Endothelial cell of umbilical vein (primary cell): Measurements from ENCODE around the gene ALPK1. TPM values are rescaled to one million over a fixed set of nuclear protein-coding genes. Genes with fewer than 3 reads are reported as not detected.

ENCODE experiments used
- BruUV-seq: library from RNA; stranded (reverse); fragments of 400-500 nt; replicated peaks from 2 replicates; lab custom pipeline; 2021; lab: Mats Ljungman, UMichigan
- CTCF ChIA-PET: fragments of 300-600, 350-600 bp; sonication (Branson Sonifier 250); formaldehyde crosslinking; loops from one replicate; lab custom pipeline; 2021; ENCODE audit warnings: antibody characterized with exemption, inconsistent platforms; lab: Charles Lee
- POLR2A ChIA-PET: fragments of 300-600, 350-600 bp; sonication (Branson Sonifier 250); formaldehyde crosslinking; loops from one replicate; lab custom pipeline; 2021; ENCODE audit warnings: antibody characterized with exemption, inconsistent platforms; lab: Charles Lee
- DNase-seq: peaks from one replicate; pipeline ENCODE4 v3.0.0-alpha.2; 2011; ENCODE audit warnings: low read depth, low spot score
- FAIRE-seq: peaks from 2 replicates; lab custom pipeline; 2011; peaks lifted over from hg19 to GRCh38; lab: Jason Lieb, UNC
- H2AFZ ChIP-seq: 2 replicates; pipeline ENCODE4 v1.6.0; 2012; ENCODE audit warnings: low read depth, low read length, control low read depth, inconsistent platforms
- H3K27ac ChIP-seq: 2 replicates; pipeline ENCODE4 v1.5.1; 2011; ENCODE audit warnings: low read depth, mild to moderate bottlenecking, control low read depth, low read length, moderate library complexity; ENCODE audit not compliant: insufficient read depth
- H3K27me3 ChIP-seq, 2 experiments: 2 replicates each; pipeline versions ENCODE4 v1.6.0 to v1.6.1; 2011; ENCODE audit warnings: low read length in 2 of 2, mixed read lengths in 1 of 2; ENCODE audit not compliant: control insufficient read depth in 2 of 2, insufficient read depth in 2 of 2
- H3K36me3 ChIP-seq, 2 experiments: 2 replicates in 1 of 2; 3 replicates in 1 of 2; pipeline ENCODE4 v1.5.1; 2011; ENCODE audit warnings: low read length in 2 of 2, mild to moderate bottlenecking in 1 of 2, moderate library complexity in 1 of 2; ENCODE audit not compliant: control insufficient read depth in 2 of 2, insufficient read depth in 2 of 2; ENCODE audit errors: extremely low read depth in 1 of 2
- H3K4me1 ChIP-seq: 3 replicates; pipeline ENCODE4 v1.5.1; 2011; ENCODE audit warnings: mild to moderate bottlenecking, low read length; ENCODE audit not compliant: control insufficient read depth, insufficient read depth; ENCODE audit errors: extremely low read depth
- H3K4me2 ChIP-seq: 2 replicates; pipeline ENCODE4 v1.6.1; 2011; ENCODE audit warnings: low read length, control low read depth, mixed read lengths; ENCODE audit not compliant: insufficient read depth
- H3K4me3 ChIP-seq, 3 experiments: fragments of 200-600 bp in 1 of 3; sonication (generic), shearing (Covaris generic) in 1 of 3; replicated peaks in 1 of 3; 2 replicates each; pipeline ENCODE4 v1.5.1; 2011 to 2016; ENCODE audit warnings: control low read depth in 3 of 3, low read length in 3 of 3, mild to moderate bottlenecking in 2 of 3, inconsistent platforms in 1 of 3, low read depth in 1 of 3, moderate library complexity in 1 of 3; ENCODE audit not compliant: insufficient read depth in 1 of 3
- H3K79me2 ChIP-seq: 2 replicates; pipeline ENCODE4 v1.6.0; 2012; ENCODE audit warnings: low read length, inconsistent platforms; ENCODE audit not compliant: control insufficient read depth, insufficient read depth
- H3K9ac ChIP-seq: replicated peaks from 2 replicates; pipeline ENCODE3; 2011; ENCODE audit warnings: low read length, control low read depth; ENCODE audit not compliant: insufficient read depth; ENCODE audit errors: extremely low read depth
- H3K9me1 ChIP-seq: replicated peaks from 3 replicates; pipeline ENCODE4 v1.6.0; 2011; ENCODE audit warnings: mild to moderate bottlenecking, low read length; ENCODE audit not compliant: control insufficient read depth, insufficient read depth; ENCODE audit errors: extremely low read depth
- H3K9me3 ChIP-seq: replicated peaks from 2 replicates; pipeline ENCODE4 v1.5.1; 2012; ENCODE audit warnings: low read length, inconsistent platforms; ENCODE audit not compliant: control insufficient read depth, insufficient read depth
- H4K20me1 ChIP-seq: replicated peaks from 2 replicates; pipeline ENCODE3; 2011; ENCODE audit warnings: mild to moderate bottlenecking, low read length; ENCODE audit not compliant: control insufficient read depth, insufficient read depth; ENCODE audit errors: extremely low read depth
- FOS ChIP-seq: IDR thresholded peaks from 2 replicates; pipeline ENCODE4 v1.6.1; 2011; ENCODE audit warnings: mild to moderate bottlenecking, low read length, moderate library complexity, borderline replicate concordance; ENCODE audit not compliant: insufficient read depth
- GATA2 ChIP-seq: IDR thresholded peaks from 2 replicates; pipeline ENCODE4 v1.7.0; 2011; ENCODE audit warnings: low read depth, mild to moderate bottlenecking, moderate library complexity, mixed read lengths, low read length; ENCODE audit not compliant: insufficient read length, insufficient read depth
- JUN ChIP-seq: IDR thresholded peaks from 2 replicates; pipeline ENCODE4 v1.6.1; 2011; ENCODE audit warnings: borderline replicate concordance, low read depth; ENCODE audit not compliant: insufficient read length, insufficient read depth
- MYC ChIP-seq: IDR thresholded peaks from one replicate; pipeline ENCODE4 v1.6.1; 2011; ENCODE audit warnings: mild to moderate bottlenecking, low read depth, low read length
- POLR2A ChIP-seq: IDR thresholded peaks from 2 replicates; pipeline ENCODE4 v1.6.1; 2012; ENCODE audit warnings: low read depth, mild to moderate bottlenecking, control low read depth, low read length
- POLR2AphosphoS5 ChIP-seq: IDR thresholded peaks from 2 replicates; pipeline ENCODE4 v1.6.1; 2012; ENCODE audit warnings: low read depth, mild to moderate bottlenecking, control low read depth, low read length, moderate library complexity; ENCODE audit not compliant: insufficient read depth
- dilution Hi-C: fragments of 300-500 bp; cut with MboI; formaldehyde crosslinking; loops from one replicate; pipeline ENCODE4 v1.15.0; 2019; ENCODE audit warnings: low sequenced_read_pairs; ENCODE audit not compliant: extremely low pct_ligation_motif_present
- intact Hi-C: fragments of 100-400 bp; cut with micrococcal nuclease; formaldehyde crosslinking; loops from one replicate; pipeline ENCODE4 v1.10.0; 2022
- polyA plus RNA-seq, 4 experiments: library from polyadenylated mRNA; depleted of rRNA in 3 of 4; stranded (reverse) in 3 of 4; unstranded in 1 of 4; fragments of >200 nt; gene quantifications; 2 replicates each; pipeline versions ENCODE4 v1.2.1 to v1.2.3, GENCODE V29; 2011 to 2012; ENCODE audit warnings: missing spikeins in 1 of 4
- total RNA-seq: library from RNA; stranded (reverse); gene quantifications from 2 replicates; pipeline ENCODE4 v1.2.3, GENCODE V29; 2021
- TF ChIP-seq, protein P1 (sequence below), 2 donors: IDR thresholded peaks; 1 replicate in 1 of 2; 2 replicates in 1 of 2; pipeline ENCODE4 v1.5.1; 2011; ENCODE audit warnings: low read length in 2 of 2, mild to moderate bottlenecking in 2 of 2, moderate library complexity in 2 of 2, control low read depth in 1 of 2, inconsistent platforms in 1 of 2, low read depth in 1 of 2; ENCODE audit not compliant: insufficient read depth in 1 of 2; ENCODE audit errors: extremely low read depth in 1 of 2
- TF ChIP-seq, protein P2 (sequence below): IDR thresholded peaks from 2 replicates; pipeline ENCODE4 v1.6.1; 2011; ENCODE audit not compliant: insufficient read depth, insufficient read length

Gene ALPK1
- total and polyA plus RNA-seq, 2 donors (not counting 3 experiments of a cell fraction or from before 2014, with no cell fraction given) = 1.4 to 5.5 TPM

- H4K20me1 ChIP-seq = no peaks in the 10 kb centered on the region
- H3K4me1 ChIP-seq = no peaks in the 10 kb centered on the region
- intact Hi-C loops = no loop called here
- TF ChIP-seq MYC (no peak), GATA2 (no peak), JUN (no peak), FOS (no peak), POLR2AphosphoS5 (no peak), POLR2A (no peak)
- TF ChIP-seq, protein P1, sequence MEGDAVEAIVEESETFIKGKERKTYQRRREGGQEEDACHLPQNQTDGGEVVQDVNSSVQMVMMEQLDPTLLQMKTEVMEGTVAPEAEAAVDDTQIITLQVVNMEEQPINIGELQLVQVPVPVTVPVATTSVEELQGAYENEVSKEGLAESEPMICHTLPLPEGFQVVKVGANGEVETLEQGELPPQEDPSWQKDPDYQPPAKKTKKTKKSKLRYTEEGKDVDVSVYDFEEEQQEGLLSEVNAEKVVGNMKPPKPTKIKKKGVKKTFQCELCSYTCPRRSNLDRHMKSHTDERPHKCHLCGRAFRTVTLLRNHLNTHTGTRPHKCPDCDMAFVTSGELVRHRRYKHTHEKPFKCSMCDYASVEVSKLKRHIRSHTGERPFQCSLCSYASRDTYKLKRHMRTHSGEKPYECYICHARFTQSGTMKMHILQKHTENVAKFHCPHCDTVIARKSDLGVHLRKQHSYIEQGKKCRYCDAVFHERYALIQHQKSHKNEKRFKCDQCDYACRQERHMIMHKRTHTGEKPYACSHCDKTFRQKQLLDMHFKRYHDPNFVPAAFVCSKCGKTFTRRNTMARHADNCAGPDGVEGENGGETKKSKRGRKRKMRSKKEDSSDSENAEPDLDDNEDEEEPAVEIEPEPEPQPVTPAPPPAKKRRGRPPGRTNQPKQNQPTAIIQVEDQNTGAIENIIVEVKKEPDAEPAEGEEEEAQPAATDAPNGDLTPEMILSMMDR (IDR thresholded peaks at IDR 0.05; ENCODE audit: extremely low read depth in 1 of 2, insufficient read depth in 1 of 2, low read depth in 1 of 2, low read length in 2 of 2) = no peak
- TF ChIP-seq, protein P2, sequence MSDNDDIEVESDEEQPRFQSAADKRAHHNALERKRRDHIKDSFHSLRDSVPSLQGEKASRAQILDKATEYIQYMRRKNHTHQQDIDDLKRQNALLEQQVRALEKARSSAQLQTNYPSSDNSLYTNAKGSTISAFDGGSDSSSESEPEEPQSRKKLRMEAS = no peak
- no peak overlapping the region for H3K9ac ChIP-seq
- H3K36me3 ChIP-seq = no peaks in the 10 kb centered on the region
- BruUV-seq = no TSS peak
- ChIA-PET CTCF (no interaction called here), POLR2A (no interaction called here)
- dilution Hi-C loops = no loop called here
- H3K4me2 ChIP-seq = no peak overlapping the region
- no peaks in the 10 kb centered on the region for H3K9me3 ChIP-seq
- no peak for FAIRE-seq
- H3K4me3 ChIP-seq = no peak overlapping the region
- H3K79me2 ChIP-seq = no peaks in the 10 kb centered on the region
- no peak for DNase-seq
- H3K9me1 ChIP-seq = no peaks in the 10 kb centered on the region
- no peak overlapping the region for H2AFZ ChIP-seq
- H3K27ac ChIP-seq = no peak overlapping the region
- H3K27me3 ChIP-seq = no peaks in the 10 kb centered on the region
These were observed 15.6 kb downstream of the ALPK1 start for GRCh38 chr4:112312610-112313239.
